Raji (cell line): ENCODE results near the gene GALK1.

Experiments
- POLR2A ChIP-seq: IDR thresholded peaks from 2 replicates; pipeline ENCODE4 v1.6.1; 2011; ENCODE audit warnings: low read depth, low read length, control low read depth; ENCODE audit not compliant: insufficient read depth

GALK1 gene

GRCh38 chr17:75748706-75749105 lies 16.3 kb downstream of the GALK1 start:
- TF ChIP-seq POLR2A: no peak

- no peak for TF ChIP-seq POLR2A
These were observed 21.3 kb downstream of the GALK1 start for GRCh38 chr17:75743625-75744206.

- TF ChIP-seq POLR2A: no peak
These were observed 22.7 kb downstream of the GALK1 start for GRCh38 chr17:75742337-75742736.

- TF ChIP-seq POLR2A: no peak
These were observed 24.3 kb downstream of the GALK1 start for GRCh38 chr17:75740631-75741077.

- TF ChIP-seq POLR2A: no peak
These were observed 24.8 kb downstream of the GALK1 start for GRCh38 chr17:75740215-75740614.

GRCh38 chr17:75739801-75740200 lies 25.2 kb downstream of the GALK1 start:
- no peak for TF ChIP-seq POLR2A

GRCh38 chr17:75739174-75739573 lies 25.8 kb downstream of the GALK1 start:
- TF ChIP-seq POLR2A: no peak

- TF ChIP-seq POLR2A: 0 out of 2 replicates have a peak, but pooled peaks have one; percentile 38
These were observed 26.7 kb downstream of the GALK1 start for GRCh38 chr17:75738218-75738802.

GRCh38 chr17:75737133-75737962 lies 27.6 kb downstream of the GALK1 start:
- TF ChIP-seq POLR2A: no peak

GRCh38 chr17:75736173-75736835 lies 28.7 kb downstream of the GALK1 start:
- no peak for TF ChIP-seq POLR2A

- no peak for TF ChIP-seq POLR2A
These were observed 30.2 kb downstream of the GALK1 start for GRCh38 chr17:75734674-75735294.

- no peak for TF ChIP-seq POLR2A
These were observed 31.5 kb downstream of the GALK1 start for GRCh38 chr17:75733471-75733870.

- no peak for TF ChIP-seq POLR2A
These were observed 33.1 kb downstream of the GALK1 start for GRCh38 chr17:75731716-75732498.

- TF ChIP-seq POLR2A: no peak
These were observed 33.8 kb downstream of the GALK1 start for GRCh38 chr17:75731086-75731715.
